SK-N-SH treated with all-trans-retinoic acid at 6 μM for 48 hours (cell line): Measurements from ENCODE around the gene PPARGC1A.

Source experiments
- ATAC-seq: fragments of 200-7000 bp; cut with Tn5 transposase; 3 replicates; pipeline ENCODE4 v1.9.1; 2020; ENCODE audit warnings: mild to moderate bottlenecking, moderate library complexity
- ARNTL ChIP-seq: fragments of 450-650 bp; formaldehyde crosslinking; IDR thresholded peaks from 2 replicates; pipeline ENCODE4 v1.5.0; 2020; ENCODE audit warnings: low read depth, mild to moderate bottlenecking, moderate library complexity, borderline replicate concordance
- ESRRG ChIP-seq: fragments of 250-450 bp; sonication (Bioruptor Pico); IDR thresholded peaks from 2 replicates; pipeline ENCODE4 v1.6.1; 2021; ENCODE audit warnings: mild to moderate bottlenecking
- GLIS3 ChIP-seq: fragments of 250-450 bp; sonication (Bioruptor Pico); IDR thresholded peaks from 2 replicates; pipeline ENCODE4 v1.5.0; 2020; ENCODE audit warnings: mild to moderate bottlenecking, moderate library complexity
- ISL1 ChIP-seq: fragments of 250-450 bp; sonication (Bioruptor Pico); IDR thresholded peaks from 2 replicates; pipeline ENCODE4 v2.1.2; 2022; ENCODE audit warnings: mild to moderate bottlenecking, moderate library complexity
- PPARA ChIP-seq: fragments of 250-450 bp; sonication (Bioruptor Pico); IDR thresholded peaks from 2 replicates; pipeline ENCODE4 v1.5.0; 2020; ENCODE audit warnings: mild to moderate bottlenecking, borderline replicate concordance
- RARB ChIP-seq: fragments of 250-450 bp; sonication (Bioruptor Pico); IDR thresholded peaks from 2 replicates; pipeline ENCODE4 v1.8.0; 2021; ENCODE audit warnings: mild to moderate bottlenecking, moderate library complexity
- SNAI2 ChIP-seq: fragments of 250-450 bp; sonication (Bioruptor Pico); IDR thresholded peaks from 2 replicates; pipeline ENCODE4 v1.5.0; 2020; ENCODE audit warnings: mild to moderate bottlenecking, moderate library complexity
- TCF4 ChIP-seq: fragments of 250-450 bp; sonication (Bioruptor Pico); IDR thresholded peaks from 2 replicates; pipeline ENCODE4 v1.8.0; 2021; ENCODE audit warnings: mild to moderate bottlenecking, moderate library complexity, borderline replicate concordance
- TOX ChIP-seq: fragments of 250-450 bp; sonication (Bioruptor Pico); IDR thresholded peaks from 2 replicates; pipeline ENCODE4 v1.8.0; 2021; ENCODE audit warnings: mild to moderate bottlenecking, moderate library complexity, borderline replicate concordance
- ZC3H10 ChIP-seq: fragments of 250-450 bp; sonication (Bioruptor Pico); IDR thresholded peaks from 2 replicates; pipeline ENCODE4 v1.5.1; 2021; ENCODE audit warnings: mild to moderate bottlenecking, moderate library complexity
- ZFP3 ChIP-seq: fragments of 250-450 bp; sonication (Bioruptor Pico); IDR thresholded peaks from 2 replicates; pipeline ENCODE4 v1.5.0; 2020; ENCODE audit warnings: mild to moderate bottlenecking, moderate library complexity
- ZFP30 ChIP-seq: fragments of 450-650 bp; formaldehyde crosslinking; IDR thresholded peaks from 2 replicates; pipeline ENCODE4 v1.5.0; 2022; ENCODE audit warnings: mild to moderate bottlenecking, moderate library complexity
- ZNF565 ChIP-seq: fragments of 450-650 bp; formaldehyde crosslinking; conservative IDR thresholded peaks from 2 replicates; pipeline ENCODE4 v1.5.0; 2020; ENCODE audit warnings: low read depth, mild to moderate bottlenecking, moderate library complexity
- ZNF70 ChIP-seq: fragments of 450-650 bp; formaldehyde crosslinking; IDR thresholded peaks from 2 replicates; pipeline ENCODE4 v1.5.0; 2020; ENCODE audit warnings: mild to moderate bottlenecking, moderate library complexity
- ZNF8 ChIP-seq: fragments of 450-650 bp; formaldehyde crosslinking; IDR thresholded peaks from 2 replicates; pipeline ENCODE4 v1.5.0; 2020; ENCODE audit warnings: mild to moderate bottlenecking, moderate library complexity
- TF ChIP-seq, protein P1 (sequence below): fragments of 250-450 bp; sonication (Bioruptor Pico); IDR thresholded peaks from 2 replicates; pipeline ENCODE4 v1.8.0; 2020; ENCODE audit warnings: mild to moderate bottlenecking, moderate library complexity, borderline replicate concordance
- TF ChIP-seq, protein P2 (sequence below): fragments of 250-450 bp; sonication (Bioruptor Pico); IDR thresholded peaks from 2 replicates; pipeline ENCODE4 v1.5.0; 2020; ENCODE audit warnings: mild to moderate bottlenecking, moderate library complexity
- TF ChIP-seq, protein P3 (sequence below): fragments of 250-450 bp; sonication (Bioruptor Pico); IDR thresholded peaks from 2 replicates; pipeline ENCODE4 v1.8.0; 2021; ENCODE audit warnings: low read depth, mild to moderate bottlenecking, moderate library complexity, borderline replicate concordance

The PPARGC1A gene

DNA sequence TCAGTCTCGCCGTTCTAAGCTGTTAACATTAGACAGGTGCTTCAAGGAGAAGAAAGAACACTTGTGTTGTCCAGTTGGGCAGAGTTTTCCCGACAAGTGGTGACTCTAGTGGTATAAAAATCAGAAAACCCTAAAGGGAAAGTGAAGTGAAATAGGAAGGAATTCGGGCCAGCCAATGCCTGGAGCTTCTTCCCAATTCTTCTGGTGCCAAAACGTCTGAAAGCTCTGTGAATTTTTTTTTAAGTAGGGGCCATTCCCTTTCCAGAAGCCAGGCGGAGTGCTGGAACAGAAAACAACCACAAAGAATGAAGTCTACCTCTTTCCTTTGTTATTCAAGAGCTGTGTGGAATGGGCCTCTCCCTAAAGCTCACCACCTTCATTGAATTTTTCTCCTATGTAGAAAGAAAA lies 43.1 kb upstream of the PPARGC1A start:
- no peak for ATAC-seq
- TF ChIP-seq ZNF70 (CRISPR knock-in tag): no peak
- no peak for TF ChIP-seq ZNF565 (CRISPR knock-in tag)
- TF ChIP-seq, protein P1, sequence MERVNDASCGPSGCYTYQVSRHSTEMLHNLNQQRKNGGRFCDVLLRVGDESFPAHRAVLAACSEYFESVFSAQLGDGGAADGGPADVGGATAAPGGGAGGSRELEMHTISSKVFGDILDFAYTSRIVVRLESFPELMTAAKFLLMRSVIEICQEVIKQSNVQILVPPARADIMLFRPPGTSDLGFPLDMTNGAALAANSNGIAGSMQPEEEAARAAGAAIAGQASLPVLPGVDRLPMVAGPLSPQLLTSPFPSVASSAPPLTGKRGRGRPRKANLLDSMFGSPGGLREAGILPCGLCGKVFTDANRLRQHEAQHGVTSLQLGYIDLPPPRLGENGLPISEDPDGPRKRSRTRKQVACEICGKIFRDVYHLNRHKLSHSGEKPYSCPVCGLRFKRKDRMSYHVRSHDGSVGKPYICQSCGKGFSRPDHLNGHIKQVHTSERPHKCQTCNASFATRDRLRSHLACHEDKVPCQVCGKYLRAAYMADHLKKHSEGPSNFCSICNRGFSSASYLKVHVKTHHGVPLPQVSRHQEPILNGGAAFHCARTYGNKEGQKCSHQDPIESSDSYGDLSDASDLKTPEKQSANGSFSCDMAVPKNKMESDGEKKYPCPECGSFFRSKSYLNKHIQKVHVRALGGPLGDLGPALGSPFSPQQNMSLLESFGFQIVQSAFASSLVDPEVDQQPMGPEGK (CRISPR knock-in tag): no peak
- no peak for TF ChIP-seq ZC3H10 (CRISPR knock-in tag)
- no peak for TF ChIP-seq ESRRG (CRISPR knock-in tag)
- no peak for TF ChIP-seq ZNF8
- TF ChIP-seq, protein P2, sequence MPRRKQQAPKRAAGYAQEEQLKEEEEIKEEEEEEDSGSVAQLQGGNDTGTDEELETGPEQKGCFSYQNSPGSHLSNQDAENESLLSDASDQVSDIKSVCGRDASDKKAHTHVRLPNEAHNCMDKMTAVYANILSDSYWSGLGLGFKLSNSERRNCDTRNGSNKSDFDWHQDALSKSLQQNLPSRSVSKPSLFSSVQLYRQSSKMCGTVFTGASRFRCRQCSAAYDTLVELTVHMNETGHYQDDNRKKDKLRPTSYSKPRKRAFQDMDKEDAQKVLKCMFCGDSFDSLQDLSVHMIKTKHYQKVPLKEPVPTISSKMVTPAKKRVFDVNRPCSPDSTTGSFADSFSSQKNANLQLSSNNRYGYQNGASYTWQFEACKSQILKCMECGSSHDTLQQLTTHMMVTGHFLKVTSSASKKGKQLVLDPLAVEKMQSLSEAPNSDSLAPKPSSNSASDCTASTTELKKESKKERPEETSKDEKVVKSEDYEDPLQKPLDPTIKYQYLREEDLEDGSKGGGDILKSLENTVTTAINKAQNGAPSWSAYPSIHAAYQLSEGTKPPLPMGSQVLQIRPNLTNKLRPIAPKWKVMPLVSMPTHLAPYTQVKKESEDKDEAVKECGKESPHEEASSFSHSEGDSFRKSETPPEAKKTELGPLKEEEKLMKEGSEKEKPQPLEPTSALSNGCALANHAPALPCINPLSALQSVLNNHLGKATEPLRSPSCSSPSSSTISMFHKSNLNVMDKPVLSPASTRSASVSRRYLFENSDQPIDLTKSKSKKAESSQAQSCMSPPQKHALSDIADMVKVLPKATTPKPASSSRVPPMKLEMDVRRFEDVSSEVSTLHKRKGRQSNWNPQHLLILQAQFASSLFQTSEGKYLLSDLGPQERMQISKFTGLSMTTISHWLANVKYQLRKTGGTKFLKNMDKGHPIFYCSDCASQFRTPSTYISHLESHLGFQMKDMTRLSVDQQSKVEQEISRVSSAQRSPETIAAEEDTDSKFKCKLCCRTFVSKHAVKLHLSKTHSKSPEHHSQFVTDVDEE (CRISPR knock-in tag): no peak
- TF ChIP-seq TOX (CRISPR knock-in tag): no peak
- TF ChIP-seq PPARA (CRISPR knock-in tag): no peak
- TF ChIP-seq ZFP3: no peak

DNA sequence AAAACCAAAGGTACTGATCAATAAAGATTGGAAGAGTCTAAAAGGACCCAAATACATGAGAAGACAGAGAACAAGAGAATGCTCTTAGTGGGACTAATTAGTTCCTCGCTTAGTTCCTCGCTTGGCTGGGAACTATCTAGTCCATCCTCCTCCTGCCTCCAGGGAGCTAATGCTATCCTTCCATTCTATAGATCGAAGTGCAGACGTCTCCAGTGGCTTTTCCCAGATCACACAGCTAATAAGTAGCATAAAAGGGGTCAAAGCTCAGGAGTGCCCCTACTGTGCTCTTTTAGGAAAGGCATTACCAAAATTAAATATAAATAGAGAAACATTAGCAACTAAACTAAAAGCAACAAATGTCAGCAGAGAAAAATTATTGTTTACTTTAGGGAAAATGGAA lies 42.3 kb upstream of the PPARGC1A start:
- no peak for ATAC-seq
- TF ChIP-seq SNAI2: no peak
- TF ChIP-seq, protein P3, sequence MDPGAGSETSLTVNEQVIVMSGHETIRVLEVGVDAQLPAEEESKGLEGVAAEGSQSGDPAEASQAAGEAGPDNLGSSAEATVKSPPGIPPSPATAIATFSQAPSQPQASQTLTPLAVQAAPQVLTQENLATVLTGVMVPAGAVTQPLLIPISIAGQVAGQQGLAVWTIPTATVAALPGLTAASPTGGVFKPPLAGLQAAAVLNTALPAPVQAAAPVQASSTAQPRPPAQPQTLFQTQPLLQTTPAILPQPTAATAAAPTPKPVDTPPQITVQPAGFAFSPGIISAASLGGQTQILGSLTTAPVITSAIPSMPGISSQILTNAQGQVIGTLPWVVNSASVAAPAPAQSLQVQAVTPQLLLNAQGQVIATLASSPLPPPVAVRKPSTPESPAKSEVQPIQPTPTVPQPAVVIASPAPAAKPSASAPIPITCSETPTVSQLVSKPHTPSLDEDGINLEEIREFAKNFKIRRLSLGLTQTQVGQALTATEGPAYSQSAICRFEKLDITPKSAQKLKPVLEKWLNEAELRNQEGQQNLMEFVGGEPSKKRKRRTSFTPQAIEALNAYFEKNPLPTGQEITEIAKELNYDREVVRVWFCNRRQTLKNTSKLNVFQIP (CRISPR knock-in tag): no peak
- no peak for TF ChIP-seq ZNF70 (CRISPR knock-in tag)
- no peak for TF ChIP-seq TCF4 (CRISPR knock-in tag)
- TF ChIP-seq ZFP30: no peak
- no peak for TF ChIP-seq RARB (CRISPR knock-in tag)
- TF ChIP-seq GLIS3 (CRISPR knock-in tag): no peak
- no peak for TF ChIP-seq ARNTL
- no peak for TF ChIP-seq ISL1 (CRISPR knock-in tag)

DNA sequence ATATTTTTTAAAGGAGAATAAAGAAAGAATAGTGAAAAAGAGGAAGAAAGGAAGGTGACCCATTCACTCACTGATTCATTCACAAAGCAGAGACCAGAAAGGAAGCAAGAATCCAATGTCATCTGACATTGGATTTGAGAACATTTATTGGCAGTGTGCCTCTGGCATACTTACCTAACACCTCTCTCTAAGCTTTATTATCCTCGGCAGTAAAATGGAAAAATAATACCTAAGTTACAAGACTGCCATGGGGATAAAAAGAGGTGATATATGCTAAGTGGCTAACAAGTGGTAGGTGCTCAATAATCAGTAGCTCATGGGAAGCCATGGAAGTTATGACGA lies 41.6 kb upstream of the PPARGC1A start:
- ATAC-seq: no peak
- TF ChIP-seq ARNTL (no peak), SNAI2 (no peak), ISL1 (CRISPR knock-in tag) (no peak), ZNF8 (no peak), RARB (CRISPR knock-in tag) (no peak), ZNF70 (CRISPR knock-in tag) (no peak), ZC3H10 (CRISPR knock-in tag) (no peak), ZFP30 (no peak), ZFP3 (no peak)
- TF ChIP-seq, protein P3 (CRISPR knock-in tag): no peak
- TF ChIP-seq, protein P2 (CRISPR knock-in tag): no peak
